H1 (cell line): ENCODE results near the gene GMPR. TPM values are rescaled to one million over a fixed set of nuclear protein-coding genes. Genes with fewer than 3 reads are reported as not detected.

Experiments
- JUN ChIP-seq: IDR thresholded peaks from 2 replicates; pipeline ENCODE4 v1.6.1; 2011; ENCODE audit warnings: low read depth, mild to moderate bottlenecking, improper control_type of control experiment, low read length
- NRF1 ChIP-seq: IDR thresholded peaks from 2 replicates; pipeline ENCODE4 v1.6.1; 2011; ENCODE audit warnings: mild to moderate bottlenecking, low read depth, low read length, improper control_type of control experiment
- RFX5 ChIP-seq: IDR thresholded peaks from 2 replicates; pipeline ENCODE4 v1.6.1; 2011; ENCODE audit warnings: low read depth, low read length, improper control_type of control experiment, borderline replicate concordance
- ZNF274 ChIP-seq: IDR thresholded peaks from 2 replicates; pipeline ENCODE4 v1.7.0; 2012; ENCODE audit warnings: low read length, borderline replicate concordance; ENCODE audit errors: extremely low read depth
- polyA plus RNA-seq, 7 experiments: library from polyadenylated mRNA; depleted of rRNA in 3 of 7; stranded (reverse) in 5 of 7; unstranded in 2 of 7; fragments of >200 nt in 5 of 7; fragments of 200-250 nt in 2 of 7; gene quantifications; 1 replicate in 5 of 7; 2 replicates in 1 of 7; 4 replicates in 1 of 7; pipeline versions ENCODE4 v1.2.1 to v1.2.3, GENCODE V29; 2011 to 2013; ENCODE audit warnings: missing spikeins in 2 of 7, mixed read lengths in 2 of 7
- total RNA-seq: library from RNA; stranded (reverse); fragmentation: NEBNext Ultra II Directional; extraction: Animal tissue kit (Norgen Biotek cat#: 25700); gene quantifications from 2 replicates; pipeline ENCODE4 v1.2.1, GENCODE V29; 2021
- TF ChIP-seq, protein P1 (sequence below): fragments of 300-600 bp; sonication (generic); IDR thresholded peaks from 2 replicates; pipeline ENCODE4 v1.7.1; 2012; ENCODE audit warnings: low read length, moderate library complexity, mild to moderate bottlenecking, inconsistent platforms; ENCODE audit not compliant: insufficient replicate concordance

GMPR gene
- total and polyA plus RNA-seq, 2 of the 8 experiments (the other 6 are each of a cell fraction or from before 2014, with no cell fraction given) = 0.99 to 1.2 TPM

DNA sequence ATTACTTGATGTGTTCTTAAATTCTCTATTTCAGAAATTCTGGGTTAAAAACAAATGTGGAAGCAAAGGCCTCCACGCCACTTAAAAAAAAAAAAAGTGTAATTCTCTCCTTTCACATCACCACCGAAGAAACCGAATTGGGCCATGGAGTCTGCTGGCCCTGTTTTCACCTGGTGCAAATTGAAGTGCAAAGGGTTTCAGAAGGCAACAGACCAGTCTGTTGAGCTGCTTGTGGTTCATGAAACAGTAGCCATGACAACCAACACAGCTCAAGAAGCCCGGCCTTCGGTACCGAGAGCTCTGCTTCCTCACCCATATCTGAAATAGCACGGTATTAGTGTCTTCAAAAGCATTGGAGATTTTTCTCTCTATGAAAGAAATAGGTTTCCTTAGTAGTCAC, 63.1 kb downstream of the GMPR start (continued):
- TF ChIP-seq NRF1 = no peak
- TF ChIP-seq, protein P1, sequence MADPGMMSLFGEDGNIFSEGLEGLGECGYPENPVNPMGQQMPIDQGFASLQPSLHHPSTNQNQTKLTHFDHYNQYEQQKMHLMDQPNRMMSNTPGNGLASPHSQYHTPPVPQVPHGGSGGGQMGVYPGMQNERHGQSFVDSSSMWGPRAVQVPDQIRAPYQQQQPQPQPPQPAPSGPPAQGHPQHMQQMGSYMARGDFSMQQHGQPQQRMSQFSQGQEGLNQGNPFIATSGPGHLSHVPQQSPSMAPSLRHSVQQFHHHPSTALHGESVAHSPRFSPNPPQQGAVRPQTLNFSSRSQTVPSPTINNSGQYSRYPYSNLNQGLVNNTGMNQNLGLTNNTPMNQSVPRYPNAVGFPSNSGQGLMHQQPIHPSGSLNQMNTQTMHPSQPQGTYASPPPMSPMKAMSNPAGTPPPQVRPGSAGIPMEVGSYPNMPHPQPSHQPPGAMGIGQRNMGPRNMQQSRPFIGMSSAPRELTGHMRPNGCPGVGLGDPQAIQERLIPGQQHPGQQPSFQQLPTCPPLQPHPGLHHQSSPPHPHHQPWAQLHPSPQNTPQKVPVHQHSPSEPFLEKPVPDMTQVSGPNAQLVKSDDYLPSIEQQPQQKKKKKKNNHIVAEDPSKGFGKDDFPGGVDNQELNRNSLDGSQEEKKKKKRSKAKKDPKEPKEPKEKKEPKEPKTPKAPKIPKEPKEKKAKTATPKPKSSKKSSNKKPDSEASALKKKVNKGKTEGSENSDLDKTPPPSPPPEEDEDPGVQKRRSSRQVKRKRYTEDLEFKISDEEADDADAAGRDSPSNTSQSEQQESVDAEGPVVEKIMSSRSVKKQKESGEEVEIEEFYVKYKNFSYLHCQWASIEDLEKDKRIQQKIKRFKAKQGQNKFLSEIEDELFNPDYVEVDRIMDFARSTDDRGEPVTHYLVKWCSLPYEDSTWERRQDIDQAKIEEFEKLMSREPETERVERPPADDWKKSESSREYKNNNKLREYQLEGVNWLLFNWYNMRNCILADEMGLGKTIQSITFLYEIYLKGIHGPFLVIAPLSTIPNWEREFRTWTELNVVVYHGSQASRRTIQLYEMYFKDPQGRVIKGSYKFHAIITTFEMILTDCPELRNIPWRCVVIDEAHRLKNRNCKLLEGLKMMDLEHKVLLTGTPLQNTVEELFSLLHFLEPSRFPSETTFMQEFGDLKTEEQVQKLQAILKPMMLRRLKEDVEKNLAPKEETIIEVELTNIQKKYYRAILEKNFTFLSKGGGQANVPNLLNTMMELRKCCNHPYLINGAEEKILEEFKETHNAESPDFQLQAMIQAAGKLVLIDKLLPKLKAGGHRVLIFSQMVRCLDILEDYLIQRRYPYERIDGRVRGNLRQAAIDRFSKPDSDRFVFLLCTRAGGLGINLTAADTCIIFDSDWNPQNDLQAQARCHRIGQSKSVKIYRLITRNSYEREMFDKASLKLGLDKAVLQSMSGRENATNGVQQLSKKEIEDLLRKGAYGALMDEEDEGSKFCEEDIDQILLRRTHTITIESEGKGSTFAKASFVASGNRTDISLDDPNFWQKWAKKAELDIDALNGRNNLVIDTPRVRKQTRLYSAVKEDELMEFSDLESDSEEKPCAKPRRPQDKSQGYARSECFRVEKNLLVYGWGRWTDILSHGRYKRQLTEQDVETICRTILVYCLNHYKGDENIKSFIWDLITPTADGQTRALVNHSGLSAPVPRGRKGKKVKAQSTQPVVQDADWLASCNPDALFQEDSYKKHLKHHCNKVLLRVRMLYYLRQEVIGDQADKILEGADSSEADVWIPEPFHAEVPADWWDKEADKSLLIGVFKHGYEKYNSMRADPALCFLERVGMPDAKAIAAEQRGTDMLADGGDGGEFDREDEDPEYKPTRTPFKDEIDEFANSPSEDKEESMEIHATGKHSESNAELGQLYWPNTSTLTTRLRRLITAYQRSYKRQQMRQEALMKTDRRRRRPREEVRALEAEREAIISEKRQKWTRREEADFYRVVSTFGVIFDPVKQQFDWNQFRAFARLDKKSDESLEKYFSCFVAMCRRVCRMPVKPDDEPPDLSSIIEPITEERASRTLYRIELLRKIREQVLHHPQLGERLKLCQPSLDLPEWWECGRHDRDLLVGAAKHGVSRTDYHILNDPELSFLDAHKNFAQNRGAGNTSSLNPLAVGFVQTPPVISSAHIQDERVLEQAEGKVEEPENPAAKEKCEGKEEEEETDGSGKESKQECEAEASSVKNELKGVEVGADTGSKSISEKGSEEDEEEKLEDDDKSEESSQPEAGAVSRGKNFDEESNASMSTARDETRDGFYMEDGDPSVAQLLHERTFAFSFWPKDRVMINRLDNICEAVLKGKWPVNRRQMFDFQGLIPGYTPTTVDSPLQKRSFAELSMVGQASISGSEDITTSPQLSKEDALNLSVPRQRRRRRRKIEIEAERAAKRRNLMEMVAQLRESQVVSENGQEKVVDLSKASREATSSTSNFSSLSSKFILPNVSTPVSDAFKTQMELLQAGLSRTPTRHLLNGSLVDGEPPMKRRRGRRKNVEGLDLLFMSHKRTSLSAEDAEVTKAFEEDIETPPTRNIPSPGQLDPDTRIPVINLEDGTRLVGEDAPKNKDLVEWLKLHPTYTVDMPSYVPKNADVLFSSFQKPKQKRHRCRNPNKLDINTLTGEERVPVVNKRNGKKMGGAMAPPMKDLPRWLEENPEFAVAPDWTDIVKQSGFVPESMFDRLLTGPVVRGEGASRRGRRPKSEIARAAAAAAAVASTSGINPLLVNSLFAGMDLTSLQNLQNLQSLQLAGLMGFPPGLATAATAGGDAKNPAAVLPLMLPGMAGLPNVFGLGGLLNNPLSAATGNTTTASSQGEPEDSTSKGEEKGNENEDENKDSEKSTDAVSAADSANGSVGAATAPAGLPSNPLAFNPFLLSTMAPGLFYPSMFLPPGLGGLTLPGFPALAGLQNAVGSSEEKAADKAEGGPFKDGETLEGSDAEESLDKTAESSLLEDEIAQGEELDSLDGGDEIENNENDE = no peak
- no peak for TF ChIP-seq RFX5
- TF ChIP-seq JUN = no peak
- no peak for TF ChIP-seq ZNF274
